ENCODE measurements around the gene LCN10.

GRCh38 chr9:136711751-136712689 lies 30.7 kb downstream of the LCN10 start, which contains the start of gene DIPK1B:
- TF ChIP-seq TCF7L2 (IDR thresholded peaks at IDR 0.05; ENCODE audit: low read depth, low read length) = no peak
- TF ChIP-seq, protein P1, sequence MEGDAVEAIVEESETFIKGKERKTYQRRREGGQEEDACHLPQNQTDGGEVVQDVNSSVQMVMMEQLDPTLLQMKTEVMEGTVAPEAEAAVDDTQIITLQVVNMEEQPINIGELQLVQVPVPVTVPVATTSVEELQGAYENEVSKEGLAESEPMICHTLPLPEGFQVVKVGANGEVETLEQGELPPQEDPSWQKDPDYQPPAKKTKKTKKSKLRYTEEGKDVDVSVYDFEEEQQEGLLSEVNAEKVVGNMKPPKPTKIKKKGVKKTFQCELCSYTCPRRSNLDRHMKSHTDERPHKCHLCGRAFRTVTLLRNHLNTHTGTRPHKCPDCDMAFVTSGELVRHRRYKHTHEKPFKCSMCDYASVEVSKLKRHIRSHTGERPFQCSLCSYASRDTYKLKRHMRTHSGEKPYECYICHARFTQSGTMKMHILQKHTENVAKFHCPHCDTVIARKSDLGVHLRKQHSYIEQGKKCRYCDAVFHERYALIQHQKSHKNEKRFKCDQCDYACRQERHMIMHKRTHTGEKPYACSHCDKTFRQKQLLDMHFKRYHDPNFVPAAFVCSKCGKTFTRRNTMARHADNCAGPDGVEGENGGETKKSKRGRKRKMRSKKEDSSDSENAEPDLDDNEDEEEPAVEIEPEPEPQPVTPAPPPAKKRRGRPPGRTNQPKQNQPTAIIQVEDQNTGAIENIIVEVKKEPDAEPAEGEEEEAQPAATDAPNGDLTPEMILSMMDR (IDR thresholded peaks at IDR 0.05) = no peak
